DMS153 treated with DMSO at 0.1 percent for 48 hours (cell line): ENCODE results near the gene PIP5K1C.
"Not testable (repeated sequence)": the region's sequence is repeated elsewhere in the genome, so short reads cannot be mapped to it uniquely, and the experiment has no call there.

ENCODE experiments used
- DNase-seq: peaks from one replicate; lab custom pipeline; 2025; ENCODE audit not compliant: unreplicated experiment; lab: John Stamatoyannopoulos, UW

The PIP5K1C gene

GRCh38 chr19:3678188-3678587 lies 22.1 kb downstream of the PIP5K1C start:
- no peak for DNase-seq

GRCh38 chr19:3674784-3675543 lies 25.3 kb downstream of the PIP5K1C start:
- no peak for DNase-seq

- DNase-seq, result no peak
Measured at GRCh38 chr19:3673506-3674439, 26.5 kb downstream of the PIP5K1C start.

- no peak for DNase-seq
Measured at GRCh38 chr19:3672993-3673392, 27.3 kb downstream of the PIP5K1C start.

GRCh38 chr19:3672575-3672948 lies 27.7 kb downstream of the PIP5K1C start:
- no peak for DNase-seq

- no peak for DNase-seq
Measured at GRCh38 chr19:3671680-3672574, 28.3 kb downstream of the PIP5K1C start.

- DNase-seq, result no peak
Measured at GRCh38 chr19:3670796-3671679, 29.2 kb downstream of the PIP5K1C start.

GRCh38 chr19:3669947-3670795 lies 30.1 kb downstream of the PIP5K1C start:
- no peak for DNase-seq

GRCh38 chr19:3669082-3669946 lies 31.0 kb downstream of the PIP5K1C start:
- no peak for DNase-seq

GRCh38 chr19:3668331-3669081 lies 31.8 kb downstream of the PIP5K1C start:
- DNase-seq, result no peak

GRCh38 chr19:3667766-3668165 lies 32.5 kb downstream of the PIP5K1C start:
- no peak for DNase-seq

- no peak for DNase-seq
Measured at GRCh38 chr19:3667037-3667638, 33.1 kb downstream of the PIP5K1C start.

GRCh38 chr19:3666545-3666856 lies 33.8 kb downstream of the PIP5K1C start:
- DNase-seq, result not testable (repeated sequence)

- no peak for DNase-seq
Measured at GRCh38 chr19:3665681-3666544, 34.4 kb downstream of the PIP5K1C start.

GRCh38 chr19:3664879-3665642 lies 35.2 kb downstream of the PIP5K1C start:
- no peak for DNase-seq

- no peak for DNase-seq
Measured at GRCh38 chr19:3663838-3664237, 36.4 kb downstream of the PIP5K1C start.
